ENCODE data around the gene PRAMEF5.
"Not testable (repeated sequence)": the region's sequence is repeated elsewhere in the genome, so short reads cannot be mapped to it uniquely, and the experiment has no call there.

PRAMEF5 gene

GRCh38 chr1:13253898-13254297, at the start of gene PRAMEF5:
PRAMEF5 (plus strand) TSS chr1:13254198; CDS start chr1:13259269, 5,071 bp downstream.
- DNase-seq, result not testable (repeated sequence)

- DNase-seq, result not testable (repeated sequence)
Observed at GRCh38 chr1:13208712-13209111, 45.3 kb upstream of the PRAMEF5 start.

- DNase-seq, result not testable (repeated sequence)
Observed at GRCh38 chr1:13216619-13217018, 37.4 kb upstream of the PRAMEF5 start.

- DNase-seq, result not testable (repeated sequence)
Observed at GRCh38 chr1:13219203-13219602, 34.8 kb upstream of the PRAMEF5 start.

GRCh38 chr1:13222788-13223187, 31.2 kb upstream of the PRAMEF5 start:
- not testable (repeated sequence) for DNase-seq

- DNase-seq, result no peak
Observed at GRCh38 chr1:13224480-13225060, 29.4 kb upstream of the PRAMEF5 start.

GRCh38 chr1:13225675-13226204, 28.3 kb upstream of the PRAMEF5 start, which contains the start of gene PRAMEF18:
PRAMEF18 (minus strand) TSS chr1:13226154; CDS start chr1:13226106, 48 bp downstream.
- DNase-seq, result not testable (repeated sequence)

GRCh38 chr1:13227271-13228055, 26.5 kb upstream of the PRAMEF5 start:
- DNase-seq, result not testable (repeated sequence)

GRCh38 chr1:13228343-13228781, 25.6 kb upstream of the PRAMEF5 start:
- DNase-seq, result peak; percentile 30

- not testable (repeated sequence) for DNase-seq
Observed at GRCh38 chr1:13230096-13230495, 23.9 kb upstream of the PRAMEF5 start.

GRCh38 chr1:13230601-13231000, 23.4 kb upstream of the PRAMEF5 start:
- not testable (repeated sequence) for DNase-seq

- not testable (repeated sequence) for DNase-seq
Observed at GRCh38 chr1:13231061-13231750, 22.8 kb upstream of the PRAMEF5 start.

- DNase-seq, result not testable (repeated sequence)
Observed at GRCh38 chr1:13232056-13232455, 21.9 kb upstream of the PRAMEF5 start.

- DNase-seq, result not testable (repeated sequence)
Observed at GRCh38 chr1:13234057-13234456, 19.9 kb upstream of the PRAMEF5 start.

- DNase-seq, result not testable (repeated sequence)
Observed at GRCh38 chr1:13237572-13237971, 16.4 kb upstream of the PRAMEF5 start.

- DNase-seq, result not testable (repeated sequence)
Observed at GRCh38 chr1:13239633-13240032, 14.4 kb upstream of the PRAMEF5 start.

- not testable (repeated sequence) for DNase-seq
Observed at GRCh38 chr1:13243536-13244263, 10.3 kb upstream of the PRAMEF5 start.

- DNase-seq, result not testable (repeated sequence)
Observed at GRCh38 chr1:13245841-13246553, 8.0 kb upstream of the PRAMEF5 start.

- not testable (repeated sequence) for DNase-seq
Observed at GRCh38 chr1:13246554-13246871, 7.5 kb upstream of the PRAMEF5 start.

- DNase-seq, result not testable (repeated sequence)
Observed at GRCh38 chr1:13247122-13247521, 6.9 kb upstream of the PRAMEF5 start.

GRCh38 chr1:13265124-13265523, 11.1 kb downstream of the PRAMEF5 start:
- DNase-seq, result not testable (repeated sequence)

- DNase-seq, result not testable (repeated sequence)
Observed at GRCh38 chr1:13277016-13277415, 23.0 kb downstream of the PRAMEF5 start.

All from CD4-positive, alpha-beta T cell treated with Interleukin-15 for 1 hour (primary cell).